Measurements from ENCODE around the gene ASIC4. TPM values are rescaled to one million over a fixed set of nuclear protein-coding genes. Genes with fewer than 3 reads are reported as not detected.
A peak's percentile ranks its signal among the peaks of the same experiment; 100 is the strongest.

The ASIC4 gene
- total and polyA plus RNA-seq, 2 of the 8 experiments (the other 6 are each of a cell fraction or from before 2014, with no cell fraction given), result 0.12 to 0.22 TPM

GRCh38 chr2:219492575-219492974 lies 21.7 kb upstream of the ASIC4 start:
- Histone ChIP-seq H3K4me2 (ENCODE audit: insufficient read depth in 1 of 2, low read depth in 2 of 2, low read length in 2 of 2) (no peak overlapping the region), H3K4me1 (replicated peaks in 1 of 4; ENCODE audit: control insufficient read depth in 3 of 4, insufficient read depth in 4 of 4, low read length in 3 of 4) (peaks cover 0 to 28% (median 21%) of the 10 kb centered on the region in 4 experiments; a peak in 6 of 7 replicates), H3K36me3 (ENCODE audit: control insufficient read depth in 2 of 4, insufficient read depth in 4 of 4, low read length in 3 of 4) (no peaks in the 10 kb centered on the region), H4K91ac (replicated peaks; ENCODE audit: insufficient read length, low read length) (no peak overlapping the region), H2AK5ac (ENCODE audit: low read depth, low read length) (no peak overlapping the region), H2BK120ac (replicated peaks; ENCODE audit: low read depth, low read length) (no peak overlapping the region), H4K8ac (ENCODE audit: extremely low read depth, insufficient read depth, low read length) (no peak overlapping the region), H3K23me2 (ENCODE audit: low read depth, low read length) (peaks cover 10% of the 10 kb centered on the region; the same call in 1 of the 2 replicates), H3K9ac (replicated peaks in 1 of 4; ENCODE audit: extremely low read depth in 1 of 4, low read depth in 3 of 4, low read length in 3 of 4) (no peak overlapping the region), H4K20me1 (replicated peaks in 1 of 2; ENCODE audit: control insufficient read depth in 1 of 2, insufficient read depth in 2 of 2, low read length in 2 of 2) (no peaks in the 10 kb centered on the region), H3K79me1 (ENCODE audit: low read depth, low read length) (no peaks in the 10 kb centered on the region), H3K23ac (ENCODE audit: insufficient read length) (no peak overlapping the region), H3K4ac (replicated peaks; ENCODE audit: insufficient read length, low read depth, low read length) (no peak overlapping the region), H3K9me3 (ENCODE audit: insufficient read depth in 2 of 2, low read depth in 1 of 2, low read length in 1 of 2) (no peaks in the 10 kb centered on the region), H4K5ac (ENCODE audit: insufficient read length, low read depth, low read length) (no peak overlapping the region), H3K27ac (ENCODE audit: low read depth, low read length) (no peak overlapping the region), H2BK12ac (ENCODE audit: low read depth, low read length) (no peak overlapping the region), H2BK5ac (ENCODE audit: low read depth, low read length) (no peak overlapping the region), H3K27me3 (replicated peaks in 1 of 4; ENCODE audit: control insufficient read depth in 3 of 4, extremely low read depth in 1 of 4, insufficient read depth in 3 of 4, low read length in 3 of 4) (peaks cover 20 to 44% (median 31%) of the 10 kb centered on the region in 4 experiments), H2BK15ac (ENCODE audit: low read length) (peak overlapping the region; percentile 8; the same call in 1 of the 2 replicates), H2AFZ (ENCODE audit: low read length) (no peak overlapping the region), H2BK20ac (ENCODE audit: low read length) (no peak overlapping the region), H3K79me2 (ENCODE audit: control insufficient read depth in 1 of 2, insufficient read depth in 2 of 2, low read length in 2 of 2) (no peaks in the 10 kb centered on the region), H3K4me3 (ENCODE audit: extremely low read depth in 1 of 4, insufficient read depth in 2 of 4, low read depth in 3 of 4, low read length in 4 of 4) (no peak overlapping the region), H3K56ac (replicated peaks; ENCODE audit: insufficient read length, low read depth, low read length) (no peak overlapping the region), H3K18ac (ENCODE audit: extremely low read depth, low read length) (no peak overlapping the region), H3K14ac (ENCODE audit: insufficient read length) (no peak overlapping the region)
- DNase-seq (ENCODE audit: low read depth in 1 of 2, low spot score in 2 of 2), result peak in 1 of 2 experiments; percentile 76
- ChIA-PET POLR2A (ENCODE audit: partially characterized antibody) (interaction anchor here (0.8 to 19.9 kb wide), 15 partner anchors 8 to 58 kb away, joined by 3 to 216 read pairs (median 4); partner anchors contain the start of gene ASIC4), CTCF (ENCODE audit: partially characterized antibody) (interaction anchor here (0.6 to 113.1 kb wide), 10 partner anchors 3 to 947 kb away, joined by 3 to 7248 read pairs (median 4); partner anchors contain the start of genes ASIC4, CHPF, DES and GMPPA)
- WGBS, 2 experiments (ENCODE audit: extremely low coverage in 1 of 2, insufficient coverage in 1 of 2, insufficient read length in 1 of 2, insufficient replicate concordance in 2 of 2, low coverage in 1 of 2, low lambda C conversion rate in 2 of 2, missing lambda C conversion rate in 1 of 2), result 48% methylated on average over 20 of the region's 20 CpGs; no CpG with 5 or more reads in 1 of the 2 experiments
- no peak for FAIRE-seq
- 0 out of 2 replicates have a peak, but pooled peaks have one; percentile 31 for TF ChIP-seq E2F6 (IDR thresholded peaks at IDR 0.05)
- no peak for TF ChIP-seq SAP30 (IDR thresholded peaks at IDR 0.05; ENCODE audit: insufficient read depth, insufficient replicate concordance, low read length)
- no peak for TF ChIP-seq RBBP5 (IDR thresholded peaks at IDR 0.05; ENCODE audit: borderline replicate concordance, low read depth, low read length)
- peak; percentile 93 for TF ChIP-seq TEAD4 (IDR thresholded peaks at IDR 0.05; ENCODE audit: low read depth, low read length)
- TF ChIP-seq HDAC2 (IDR thresholded peaks at IDR 0.05; ENCODE audit: borderline replicate concordance in 1 of 2, low read depth in 2 of 2, low read length in 2 of 2), result no peak
- TF ChIP-seq EGR1 (IDR thresholded peaks at IDR 0.05; ENCODE audit: borderline replicate concordance, low read depth, low read length), result peak; percentile 66; the same call in 1 of the 2 replicates
- peak; percentile 59 for TF ChIP-seq MAX (IDR thresholded peaks at IDR 0.05)
- TF ChIP-seq RAD21 (IDR thresholded peaks at IDR 0.05 in 1 of 2, conservative IDR thresholded peaks at IDR 0.05 in 1 of 2; ENCODE audit: low read depth in 2 of 2, low read length in 2 of 2), result peak; percentile 75 to 83
- peak; percentile 16; the same call in 1 of the 2 replicates for TF ChIP-seq GABPA (IDR thresholded peaks at IDR 0.05; ENCODE audit: borderline replicate concordance, insufficient read depth, low read length)
